Measurements from ENCODE around the gene NEU2. TPM values are rescaled to one million over a fixed set of nuclear protein-coding genes. Genes with fewer than 3 reads are reported as not detected.

Gene NEU2
- not detected for total RNA-seq
- long read RNA-seq: 0 reads

GRCh38 chr2:233032551-233033320 is at the start of gene NEU2:
NEU2 (plus strand) TSS chr2:233032672; CDS start chr2:233032672, 0 bp downstream.
- intact Hi-C loops (cut with micrococcal nuclease): no loop called here
- DNase-seq: no peak
- ATAC-seq: no peak

DNA sequence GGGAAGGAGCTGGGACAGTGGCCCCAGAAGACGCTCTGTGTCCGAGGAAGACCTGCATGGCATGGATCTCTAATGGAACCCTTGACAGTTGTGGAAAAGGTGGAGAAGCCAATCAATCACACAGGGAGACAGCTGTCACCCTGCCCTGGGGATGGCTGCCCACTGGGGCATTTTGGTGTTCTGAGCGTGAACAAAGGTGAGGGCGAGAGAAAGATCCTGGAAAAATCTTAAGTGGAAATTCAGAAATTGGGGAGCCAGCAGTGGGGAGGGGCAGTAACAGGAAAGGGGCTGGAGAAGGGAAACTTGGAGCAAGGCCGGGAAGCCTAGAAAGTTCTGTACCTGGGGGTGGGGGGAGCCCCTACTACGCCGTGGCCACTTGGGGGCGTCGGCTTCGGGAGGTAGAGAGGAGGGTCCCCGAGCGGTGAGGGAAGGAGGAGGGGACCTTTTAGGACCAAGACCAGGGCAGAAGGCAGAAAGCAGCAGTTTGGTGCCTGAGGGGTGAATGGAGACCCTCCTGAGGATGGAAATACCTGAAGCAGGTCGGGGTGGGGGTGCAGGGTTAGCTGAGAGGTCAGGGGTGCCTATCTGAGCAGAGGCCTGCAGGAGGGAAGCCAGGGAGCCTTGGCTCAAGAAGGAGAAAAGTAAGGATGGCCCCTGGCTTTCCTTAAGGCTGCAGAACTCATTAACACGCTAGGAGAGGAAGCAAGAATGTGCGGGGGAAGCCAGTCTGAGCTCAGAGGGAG is 49.4 kb upstream of the NEU2 start:
- intact Hi-C loops (cut with micrococcal nuclease): no loop called here
- ATAC-seq: no peak
- DNase-seq: no peak

- intact Hi-C loops (cut with micrococcal nuclease): no loop called here
- no peak for ATAC-seq
- DNase-seq: no peak
These were observed 48.8 kb upstream of the NEU2 start for GRCh38 chr2:232983669-232984140.

DNA sequence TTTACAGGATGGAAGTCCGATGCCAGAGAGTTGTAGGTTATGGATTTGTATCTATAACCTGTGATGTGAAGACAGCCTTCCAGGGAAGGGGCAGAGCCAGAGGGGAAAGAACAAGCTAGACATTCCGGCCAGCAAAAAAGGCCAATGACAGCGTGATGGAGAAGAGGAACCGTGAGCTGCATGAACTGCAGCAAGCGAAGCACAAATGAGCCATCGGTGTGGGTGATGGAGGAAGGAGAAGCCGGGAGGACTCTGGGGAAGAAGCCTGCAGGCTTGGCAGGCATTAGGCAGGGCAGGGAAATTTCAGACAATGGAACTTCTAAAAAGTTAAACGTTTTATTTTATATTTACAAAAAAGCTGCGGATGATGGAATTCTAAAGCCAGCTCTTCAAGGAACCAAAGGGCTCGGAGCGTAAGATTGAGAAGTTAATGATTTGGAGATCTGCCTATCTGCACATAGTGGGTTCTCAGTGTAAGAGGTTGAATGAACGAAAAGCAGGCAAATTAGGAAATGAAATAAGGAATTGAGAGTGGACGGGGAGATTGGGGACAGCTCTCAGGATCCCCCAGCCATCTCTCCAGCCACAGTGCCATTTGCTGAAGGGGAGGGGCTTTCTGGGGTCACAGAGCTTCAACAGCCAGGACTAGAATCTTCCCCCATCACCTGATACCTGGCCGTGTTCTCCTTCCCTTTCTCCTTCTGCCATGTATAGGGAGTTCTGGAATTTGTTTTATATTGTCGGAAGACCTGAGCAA is 47.8 kb upstream of the NEU2 start:
- no peak for ATAC-seq
- DNase-seq: no peak
- intact Hi-C loops (cut with micrococcal nuclease): no loop called here

GRCh38 chr2:232986155-232986554 is 46.3 kb upstream of the NEU2 start:
- intact Hi-C loops (cut with micrococcal nuclease): no loop called here
- ATAC-seq (no peak), DNase-seq (no peak)

GRCh38 chr2:232993231-232993821 is 39.1 kb upstream of the NEU2 start:
- intact Hi-C loops (cut with micrococcal nuclease): no loop called here
- DNase-seq: no peak
- no peak for ATAC-seq

DNA sequence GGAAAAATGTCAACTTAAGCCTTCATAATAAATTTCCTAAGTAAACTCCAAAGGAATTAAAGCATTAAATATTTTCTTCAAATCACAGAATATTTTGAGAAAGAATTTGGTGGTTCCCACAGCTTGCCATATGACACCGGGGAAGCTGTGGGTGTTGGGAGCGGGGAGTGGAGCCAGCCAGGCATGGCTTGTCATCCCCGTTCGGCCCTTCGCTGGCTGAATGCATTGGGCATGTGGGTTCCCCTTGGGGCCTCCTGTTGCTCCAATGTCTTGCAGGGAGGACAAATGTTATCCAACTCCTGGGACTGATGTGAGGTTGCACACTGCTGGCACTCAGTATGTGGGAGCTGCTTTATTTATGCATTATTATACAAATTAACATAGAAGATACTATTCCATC is 38.0 kb upstream of the NEU2 start:
- no peak for ATAC-seq

DNA sequence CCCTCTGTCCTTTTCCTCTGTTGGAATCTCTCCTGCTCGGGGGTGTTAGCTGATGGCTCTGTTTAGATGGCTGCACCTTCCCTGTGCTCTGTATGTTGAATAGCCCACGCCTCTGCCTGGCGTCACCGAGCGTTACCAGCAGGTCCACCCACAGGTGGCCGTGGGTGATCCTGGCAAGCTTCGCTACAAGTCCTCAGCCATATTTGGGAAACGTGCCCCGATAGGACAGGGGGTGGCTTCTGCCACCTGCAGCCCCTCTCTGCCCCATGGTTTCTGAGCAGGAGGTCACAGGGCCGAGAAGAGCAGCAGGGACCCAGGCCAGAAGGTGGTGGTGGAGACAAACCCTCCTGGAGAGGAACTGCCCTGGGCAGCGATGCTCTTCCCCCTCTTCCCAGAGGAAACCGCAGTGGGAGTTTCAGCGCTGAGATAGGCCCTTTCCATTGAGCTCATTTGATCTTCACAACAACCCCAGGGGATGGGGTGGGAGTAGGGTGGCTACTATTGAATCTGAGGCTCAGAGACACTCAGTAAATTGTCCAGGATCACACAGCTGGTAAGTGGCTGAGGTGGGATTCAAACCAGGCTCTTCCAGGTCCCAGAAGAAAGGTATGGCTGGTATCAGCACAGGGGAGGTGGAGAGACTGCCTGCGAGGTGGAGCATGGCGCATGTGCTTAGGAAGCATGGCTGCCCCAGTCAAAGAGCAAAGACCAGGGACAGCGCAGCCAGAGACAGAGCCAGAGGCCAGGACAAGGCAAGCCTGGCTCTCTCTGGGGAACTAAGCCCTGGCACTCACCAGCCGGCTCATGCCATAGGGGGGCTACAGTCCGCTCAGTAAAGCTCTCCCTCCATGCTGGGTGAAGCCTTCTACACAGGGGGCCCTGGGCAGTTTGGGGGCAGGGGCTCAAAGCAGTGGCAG is 34.5 kb upstream of the NEU2 start:
- intact Hi-C loops (cut with micrococcal nuclease): no loop called here
- ATAC-seq (no peak), DNase-seq (no peak)

More for the DNA sequence above, 38.0 kb upstream of the NEU2 start:
- intact Hi-C loops (cut with micrococcal nuclease): no loop called here
- no peak for DNase-seq

GRCh38 chr2:232998666-232998985 is 33.8 kb upstream of the NEU2 start:
- no peak for ATAC-seq
- intact Hi-C loops (cut with micrococcal nuclease): no loop called here

DNA sequence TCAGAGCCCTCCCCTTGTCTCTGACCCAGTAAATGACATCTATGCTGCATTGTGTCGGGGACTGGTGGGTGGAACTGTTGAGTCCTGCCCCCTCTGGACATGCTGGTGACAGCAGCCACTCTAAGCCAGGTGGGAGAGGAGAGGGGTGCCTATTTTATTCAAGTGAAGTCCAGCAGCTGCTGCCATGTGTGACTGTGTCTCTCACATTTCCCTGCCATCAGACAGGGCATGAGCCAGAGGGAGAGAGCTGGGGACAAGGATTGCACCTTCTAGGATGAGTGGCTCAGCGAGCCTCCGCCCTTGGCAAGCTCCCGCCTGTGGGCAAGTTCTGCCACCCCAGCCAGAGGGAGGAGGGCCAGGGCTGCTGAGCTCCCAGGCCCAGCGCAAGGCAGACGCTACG is 33.1 kb upstream of the NEU2 start:
- no peak for DNase-seq
- ATAC-seq: no peak
- intact Hi-C loops (cut with micrococcal nuclease): no loop called here

More at GRCh38 chr2:232998666-232998985, 33.8 kb upstream of the NEU2 start:
- DNase-seq: no peak

DNA sequence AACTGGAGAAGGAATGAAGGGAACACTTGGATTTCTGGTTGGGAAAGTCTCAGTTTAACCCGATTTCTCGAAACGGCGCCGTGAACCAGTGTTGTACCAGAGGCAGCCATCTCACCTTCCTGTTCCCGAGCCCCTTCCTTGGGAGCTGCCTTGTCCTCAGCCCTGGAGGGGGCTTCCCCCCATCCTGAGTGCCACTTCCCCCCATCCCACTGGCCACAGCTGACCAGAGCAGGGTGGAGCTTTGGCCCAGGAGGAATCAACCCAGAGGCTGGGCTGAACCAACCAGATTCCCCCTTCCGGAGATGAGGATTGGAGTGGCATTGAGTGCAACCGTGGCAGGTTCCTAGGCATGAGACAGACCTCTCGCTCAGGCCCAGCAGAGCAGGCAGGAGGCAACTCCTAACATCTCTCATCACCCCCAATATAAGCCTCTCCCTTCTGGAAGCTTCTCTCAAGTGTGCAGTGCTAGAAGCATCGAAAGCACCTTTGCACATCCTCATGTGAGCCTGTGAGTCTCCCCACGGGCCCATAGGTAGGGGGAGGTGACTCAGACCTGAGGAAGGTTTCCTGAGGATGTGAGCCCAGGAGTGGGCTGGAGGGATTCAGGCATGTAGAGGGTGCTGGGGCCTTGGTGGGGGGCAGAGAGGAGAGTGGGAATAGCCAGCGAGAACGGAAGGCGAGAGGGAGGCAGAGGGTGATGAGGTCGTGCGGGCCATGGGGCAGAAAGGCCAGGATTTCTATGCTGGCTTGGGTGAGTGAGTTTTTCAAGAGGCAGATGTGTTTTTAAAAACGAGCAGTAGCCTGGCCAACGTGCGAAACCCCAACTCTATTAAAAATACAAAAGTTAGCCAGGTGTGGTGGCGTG is 31.4 kb upstream of the NEU2 start:
- intact Hi-C loops (cut with micrococcal nuclease): no loop called here
- ATAC-seq: no peak
- DNase-seq: no peak

DNA sequence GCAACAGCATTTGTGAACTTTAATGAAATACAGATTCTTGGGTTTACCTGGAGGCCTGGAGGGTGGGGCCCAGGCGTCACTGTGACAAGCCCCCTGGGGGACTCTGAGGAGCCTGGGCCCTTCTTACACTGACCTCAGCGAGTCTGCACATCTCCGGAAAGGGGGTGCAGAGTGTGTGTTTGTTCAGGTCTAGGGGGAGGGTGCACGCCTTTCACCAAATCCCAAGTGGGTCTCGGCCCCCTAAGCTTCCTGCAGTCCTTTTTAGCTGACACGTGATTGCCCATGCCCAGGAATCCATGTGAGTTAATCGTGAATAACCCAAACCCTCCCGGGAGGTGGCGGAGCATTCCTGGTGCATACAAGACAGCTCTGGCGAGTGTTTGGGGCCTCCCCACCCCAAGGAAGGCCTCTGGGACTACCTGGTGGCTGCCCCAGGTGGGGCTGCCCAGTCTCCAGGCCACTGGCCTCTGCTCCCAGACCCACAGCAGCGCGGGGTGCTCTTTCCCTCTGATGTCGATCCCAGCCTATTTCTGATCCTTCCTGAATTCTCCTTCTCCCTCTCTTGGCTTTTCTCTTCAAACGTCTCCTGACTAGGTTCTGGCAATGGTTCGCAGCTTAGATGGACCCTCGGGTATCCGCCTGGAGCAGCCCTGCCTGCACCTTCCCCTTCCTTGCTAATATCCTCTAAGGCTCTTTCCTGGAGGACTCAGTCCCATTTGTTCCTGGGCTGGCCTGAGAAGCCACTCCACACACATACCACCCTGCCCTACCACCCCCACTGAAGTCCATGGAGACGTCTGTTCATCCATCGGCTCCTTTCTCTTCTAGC is 29.4 kb upstream of the NEU2 start:
- DNase-seq: no peak
- ATAC-seq: no peak
- intact Hi-C loops (cut with micrococcal nuclease): no loop called here

GRCh38 chr2:233003658-233004555 is 28.6 kb upstream of the NEU2 start:
- ATAC-seq (no peak), DNase-seq (no peak)
- intact Hi-C loops (cut with micrococcal nuclease): no loop called here

- DNase-seq: no peak
- ATAC-seq: no peak
- intact Hi-C loops (cut with micrococcal nuclease): no loop called here
These were observed 27.4 kb upstream of the NEU2 start for GRCh38 chr2:233005096-233005495.

- no peak for ATAC-seq
- DNase-seq: no peak
- intact Hi-C loops (cut with micrococcal nuclease): no loop called here
These were observed 25.8 kb upstream of the NEU2 start for GRCh38 chr2:233006648-233007047.

DNA sequence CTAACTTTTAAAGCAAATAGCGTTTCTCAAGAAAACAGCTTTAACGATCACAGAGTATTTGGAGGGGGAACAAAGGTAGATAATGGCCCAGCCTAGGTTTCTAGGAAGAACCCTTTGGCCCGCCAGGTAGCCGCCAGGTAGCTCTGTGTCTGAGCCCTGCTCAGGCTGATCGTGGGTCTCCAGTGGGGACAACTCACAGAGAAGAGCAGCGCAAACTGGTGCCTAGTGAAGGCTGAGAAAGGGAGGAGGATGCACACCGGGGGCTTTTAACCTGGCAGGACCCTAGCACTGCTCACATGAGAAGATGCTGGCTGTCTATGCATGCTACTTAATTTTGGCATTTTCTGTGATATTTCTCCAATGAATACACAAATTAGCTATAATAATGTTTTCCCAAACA is 25.2 kb upstream of the NEU2 start:
- intact Hi-C loops (cut with micrococcal nuclease): no loop called here
- no peak for DNase-seq
- ATAC-seq: no peak
